Effector memory CD4-positive, alpha-beta T cell (primary cell): ENCODE data around the gene ABCA9.
"Not testable (repeated sequence)": the region's sequence is repeated elsewhere in the genome, so short reads cannot be mapped to it uniquely, and the experiment has no call there.

ENCODE experiments used
- DNase-seq, 3 donors: peaks; one replicate each; pipeline ENCODE4 v3.0.0-alpha.2; 2020
- H3K27ac ChIP-seq: 2 replicates; pipeline ENCODE4 v1.7.0; 2013; ENCODE audit warnings: mild to moderate bottlenecking, low read length, moderate library complexity; ENCODE audit not compliant: insufficient read depth, poor library complexity, severe bottlenecking
- H3K27me3 ChIP-seq: replicated peaks from 2 replicates; pipeline ENCODE4 v1.7.0; 2013; ENCODE audit warnings: mild to moderate bottlenecking, low read length; ENCODE audit not compliant: insufficient read depth, control insufficient read depth, poor library complexity, severe bottlenecking
- H3K36me3 ChIP-seq: 2 replicates; pipeline ENCODE4 v1.7.0; 2013; ENCODE audit warnings: mild to moderate bottlenecking, low read length, moderate library complexity; ENCODE audit not compliant: control insufficient read depth, insufficient read depth
- H3K4me1 ChIP-seq: 2 replicates; pipeline ENCODE4 v1.7.0; 2013; ENCODE audit warnings: low read length, mild to moderate bottlenecking; ENCODE audit not compliant: control insufficient read depth, insufficient read depth, poor library complexity, severe bottlenecking
- H3K4me3 ChIP-seq: 2 replicates; pipeline ENCODE4 v1.7.0; 2013; ENCODE audit warnings: low read length, low read depth, mild to moderate bottlenecking; ENCODE audit not compliant: insufficient read depth, poor library complexity, severe bottlenecking
- H3K9me3 ChIP-seq: 2 replicates; pipeline ENCODE4 v1.7.0; 2013; ENCODE audit warnings: mild to moderate bottlenecking, low read length, moderate library complexity; ENCODE audit not compliant: control insufficient read depth

The ABCA9 gene

GRCh38 chr17:69088643-69089200 lies 28.0 kb upstream of the ABCA9 start:
- H3K36me3 ChIP-seq, result no peaks in the 10 kb centered on the region
- H3K4me3 ChIP-seq, result no peak overlapping the region
- no peak for DNase-seq
- no peaks in the 10 kb centered on the region for H3K4me1 ChIP-seq
- H3K9me3 ChIP-seq, result no peaks in the 10 kb centered on the region
- no peak overlapping the region for H3K27ac ChIP-seq
- no peaks in the 10 kb centered on the region for H3K27me3 ChIP-seq

GRCh38 chr17:69086641-69087040 lies 25.9 kb upstream of the ABCA9 start:
- no peaks in the 10 kb centered on the region for H3K36me3 ChIP-seq

GRCh38 chr17:69084911-69085310 lies 24.2 kb upstream of the ABCA9 start:
- no peak for DNase-seq
- H3K27ac ChIP-seq, result no peak overlapping the region
- no peaks in the 10 kb centered on the region for H3K9me3 ChIP-seq
- no peaks in the 10 kb centered on the region for H3K36me3 ChIP-seq
- H3K4me1 ChIP-seq, result no peaks in the 10 kb centered on the region
- no peaks in the 10 kb centered on the region for H3K27me3 ChIP-seq
- no peak overlapping the region for H3K4me3 ChIP-seq

More at GRCh38 chr17:69086641-69087040, 25.9 kb upstream of the ABCA9 start:
- Histone ChIP-seq H3K4me3 (no peak overlapping the region), H3K27ac (no peak overlapping the region), H3K9me3 (no peaks in the 10 kb centered on the region), H3K27me3 (no peaks in the 10 kb centered on the region), H3K4me1 (no peaks in the 10 kb centered on the region)
- DNase-seq, result no peak

- no peak for DNase-seq
- H3K4me3 ChIP-seq, result no peak overlapping the region
- no peaks in the 10 kb centered on the region for H3K9me3 ChIP-seq
- no peak overlapping the region for H3K27ac ChIP-seq
- no peaks in the 10 kb centered on the region for H3K36me3 ChIP-seq
- H3K4me1 ChIP-seq, result no peaks in the 10 kb centered on the region
- no peaks in the 10 kb centered on the region for H3K27me3 ChIP-seq
Measured at GRCh38 chr17:69082696-69083095, 22.0 kb upstream of the ABCA9 start.

GRCh38 chr17:69078864-69079263 lies 18.1 kb upstream of the ABCA9 start:
- no peak for DNase-seq
- no peaks in the 10 kb centered on the region for H3K36me3 ChIP-seq
- H3K27me3 ChIP-seq, result no peaks in the 10 kb centered on the region
- no peak overlapping the region for H3K27ac ChIP-seq
- H3K4me3 ChIP-seq, result no peak overlapping the region
- H3K4me1 ChIP-seq, result no peaks in the 10 kb centered on the region
- no peaks in the 10 kb centered on the region for H3K9me3 ChIP-seq

GRCh38 chr17:69075823-69076222 lies 15.1 kb upstream of the ABCA9 start:
- no peaks in the 10 kb centered on the region for H3K9me3 ChIP-seq
- H3K36me3 ChIP-seq, result no peaks in the 10 kb centered on the region
- no peak overlapping the region for H3K4me3 ChIP-seq
- no peaks in the 10 kb centered on the region for H3K4me1 ChIP-seq
- no peak overlapping the region for H3K27ac ChIP-seq
- no peaks in the 10 kb centered on the region for H3K27me3 ChIP-seq
- no peak for DNase-seq

- not testable (repeated sequence) for H3K27ac ChIP-seq, H3K4me3 ChIP-seq, H3K4me1 ChIP-seq, H3K36me3 ChIP-seq, H3K9me3 ChIP-seq, DNase-seq, H3K27me3 ChIP-seq
Measured at GRCh38 chr17:69073392-69073791, 12.7 kb upstream of the ABCA9 start.

- not testable (repeated sequence) for H3K9me3 ChIP-seq, H3K4me1 ChIP-seq, H3K4me3 ChIP-seq, H3K36me3 ChIP-seq, H3K27me3 ChIP-seq, H3K27ac ChIP-seq, DNase-seq
Measured at GRCh38 chr17:69072803-69073256, 12.1 kb upstream of the ABCA9 start.

- DNase-seq, H3K36me3 ChIP-seq, H3K4me3 ChIP-seq, H3K27ac ChIP-seq, H3K9me3 ChIP-seq, H3K27me3 ChIP-seq, H3K4me1 ChIP-seq: not testable (repeated sequence)
Measured at GRCh38 chr17:69071233-69071586, 10.5 kb upstream of the ABCA9 start.

GRCh38 chr17:69070378-69071232 lies 9.9 kb upstream of the ABCA9 start:
- not testable (repeated sequence) for H3K4me3 ChIP-seq, H3K27me3 ChIP-seq, DNase-seq, H3K9me3 ChIP-seq, H3K36me3 ChIP-seq, H3K27ac ChIP-seq, H3K4me1 ChIP-seq
